ENCODE data around the gene SLC2A13.
"Not testable (repeated sequence)": the region's sequence is repeated elsewhere in the genome, so short reads cannot be mapped to it uniquely, and the experiment has no call there.

The SLC2A13 gene

GRCh38 chr12:39989501-39989900 is 116.4 kb downstream of the SLC2A13 start:
- no peak for DNase-seq

- no peak for DNase-seq
These were observed 117.3 kb downstream of the SLC2A13 start for GRCh38 chr12:39988574-39988973.

GRCh38 chr12:39986674-39987073 is 119.2 kb downstream of the SLC2A13 start:
- no peak for DNase-seq

GRCh38 chr12:39984670-39985069 is 121.2 kb downstream of the SLC2A13 start:
- no peak for DNase-seq

- no peak for DNase-seq
These were observed 130.4 kb downstream of the SLC2A13 start for GRCh38 chr12:39975374-39975918.

GRCh38 chr12:39972119-39972518 is 133.8 kb downstream of the SLC2A13 start:
- no peak for DNase-seq

- no peak for DNase-seq
These were observed 134.5 kb downstream of the SLC2A13 start for GRCh38 chr12:39971348-39971747.

- no peak for DNase-seq
These were observed 139.2 kb downstream of the SLC2A13 start for GRCh38 chr12:39966721-39967120.

- no peak for DNase-seq
These were observed 139.6 kb downstream of the SLC2A13 start for GRCh38 chr12:39966256-39966655.

- no peak for DNase-seq
These were observed 146.4 kb downstream of the SLC2A13 start for GRCh38 chr12:39959467-39959866.

GRCh38 chr12:39959031-39959430 is 146.8 kb downstream of the SLC2A13 start:
- no peak for DNase-seq

- DNase-seq = no peak
These were observed 147.5 kb downstream of the SLC2A13 start for GRCh38 chr12:39958377-39958776.

- no peak for DNase-seq
These were observed 149.2 kb downstream of the SLC2A13 start for GRCh38 chr12:39956725-39957124.

GRCh38 chr12:39946361-39947280 is 159.3 kb downstream of the SLC2A13 start:
- DNase-seq = no peak

GRCh38 chr12:39937119-39937518 is 168.8 kb downstream of the SLC2A13 start:
- DNase-seq = no peak

- no peak for DNase-seq
These were observed 170.0 kb downstream of the SLC2A13 start for GRCh38 chr12:39935839-39936238.

GRCh38 chr12:39935275-39935674 is 170.6 kb downstream of the SLC2A13 start:
- DNase-seq = no peak

- DNase-seq = no peak
These were observed 174.0 kb downstream of the SLC2A13 start for GRCh38 chr12:39931857-39932256.

- no peak for DNase-seq
These were observed 174.7 kb downstream of the SLC2A13 start for GRCh38 chr12:39931231-39931630.

- no peak for DNase-seq
These were observed 175.8 kb downstream of the SLC2A13 start for GRCh38 chr12:39930101-39930500.

GRCh38 chr12:39928181-39928899 is 177.5 kb downstream of the SLC2A13 start:
- DNase-seq = no peak

- no peak for DNase-seq
These were observed 182.5 kb downstream of the SLC2A13 start for GRCh38 chr12:39923364-39923763.

- not testable (repeated sequence) for DNase-seq
These were observed 183.3 kb downstream of the SLC2A13 start for GRCh38 chr12:39922598-39922997.

GRCh38 chr12:39920647-39921046 is 185.2 kb downstream of the SLC2A13 start:
- no peak for DNase-seq
